ENCODE results near the gene TBC1D22A. TPM values are rescaled to one million over a fixed set of nuclear protein-coding genes. Genes with fewer than 3 reads are reported as not detected.

Gene TBC1D22A
- polyA plus RNA-seq, 1 donor (not counting 4 experiments of a cell fraction or from before 2014, with no cell fraction given), result 20.9 TPM

- Histone ChIP-seq H3K79me2 (ENCODE audit: control insufficient read depth, insufficient read depth, low read length) (no peaks in the 10 kb centered on the region), H3K36me3 (ENCODE audit: control insufficient read depth in 2 of 2, extremely low read depth in 1 of 2, insufficient read depth in 2 of 2, low read length in 2 of 2) (no peaks in the 10 kb centered on the region), H3K4me3 (ENCODE audit: control insufficient read depth in 2 of 3, extremely low read depth in 1 of 3, insufficient read depth in 2 of 3, low read depth in 1 of 3, low read length in 3 of 3) (no peak overlapping the region), H3K4me1 (ENCODE audit: control insufficient read depth, extremely low read depth, insufficient read depth, low read length) (peaks cover 11% of the 10 kb centered on the region), H3K4me2 (ENCODE audit: control insufficient read depth, extremely low read depth, insufficient read depth, low read depth, low read length) (no peak overlapping the region), H4K20me1 (ENCODE audit: control insufficient read depth, extremely low read depth, insufficient read depth, low read length) (no peaks in the 10 kb centered on the region), H3K27ac (ENCODE audit: control insufficient read depth, insufficient read depth, low read length) (no peak overlapping the region), H3K27me3 (ENCODE audit: control insufficient read depth, extremely low read depth, insufficient read depth, low read length) (no peaks in the 10 kb centered on the region), H2AFZ (ENCODE audit: control insufficient read depth, low read length) (no peak overlapping the region), H3K9me1 (ENCODE audit: control insufficient read depth, extremely low read depth, insufficient read depth, low read length) (no peaks in the 10 kb centered on the region), H3K9ac (ENCODE audit: control insufficient read depth, extremely low read depth, insufficient read depth, low read length) (no peak overlapping the region), H3K9me3 (ENCODE audit: control insufficient read depth, low read depth, low read length) (no peaks in the 10 kb centered on the region)
- TF ChIP-seq CTCF (optimal IDR thresholded peaks at IDR 0.05 in 1 of 3, IDR thresholded peaks at IDR 0.05 in 1 of 3, conservative IDR thresholded peaks at IDR 0.05 in 1 of 3; ENCODE audit: extremely low read depth in 1 of 3, insufficient read depth in 2 of 3, low read length in 3 of 3), result no peak
- no peak for TF ChIP-seq EZH2 (IDR thresholded peaks at IDR 0.05; ENCODE audit: low read length)
- FAIRE-seq (no peak), DNase-seq (ENCODE audit: low read depth, low spot score) (no peak)
- dilution Hi-C loops (cut with MboI; ENCODE audit: extremely low pct_ligation_motif_present, low sequenced_read_pairs), result no loop called here
Observed at GRCh38 chr22:47124451-47124881, 362.0 kb downstream of the TBC1D22A start.

- Histone ChIP-seq H3K36me3 (ENCODE audit: control insufficient read depth in 2 of 2, extremely low read depth in 1 of 2, insufficient read depth in 2 of 2, low read length in 2 of 2) (no peaks in the 10 kb centered on the region), H3K79me2 (ENCODE audit: control insufficient read depth, insufficient read depth, low read length) (no peaks in the 10 kb centered on the region), H3K9me3 (ENCODE audit: control insufficient read depth, low read depth, low read length) (no peaks in the 10 kb centered on the region), H3K4me3 (ENCODE audit: control insufficient read depth in 2 of 3, extremely low read depth in 1 of 3, insufficient read depth in 2 of 3, low read depth in 1 of 3, low read length in 3 of 3) (no peak overlapping the region), H3K27ac (ENCODE audit: control insufficient read depth, insufficient read depth, low read length) (no peak overlapping the region), H3K4me2 (ENCODE audit: control insufficient read depth, extremely low read depth, insufficient read depth, low read depth, low read length) (no peak overlapping the region), H3K9me1 (ENCODE audit: control insufficient read depth, extremely low read depth, insufficient read depth, low read length) (no peaks in the 10 kb centered on the region), H4K20me1 (ENCODE audit: control insufficient read depth, extremely low read depth, insufficient read depth, low read length) (no peaks in the 10 kb centered on the region), H3K9ac (ENCODE audit: control insufficient read depth, extremely low read depth, insufficient read depth, low read length) (no peak overlapping the region), H3K4me1 (ENCODE audit: control insufficient read depth, extremely low read depth, insufficient read depth, low read length) (peaks cover 16% of the 10 kb centered on the region), H3K27me3 (ENCODE audit: control insufficient read depth, extremely low read depth, insufficient read depth, low read length) (no peaks in the 10 kb centered on the region), H2AFZ (ENCODE audit: control insufficient read depth, low read length) (no peak overlapping the region)
- dilution Hi-C loops (cut with MboI; ENCODE audit: extremely low pct_ligation_motif_present, low sequenced_read_pairs), result no loop called here
- no peak for FAIRE-seq
- DNase-seq (ENCODE audit: low read depth, low spot score), result no peak
- TF ChIP-seq CTCF (optimal IDR thresholded peaks at IDR 0.05 in 1 of 3, IDR thresholded peaks at IDR 0.05 in 1 of 3, conservative IDR thresholded peaks at IDR 0.05 in 1 of 3; ENCODE audit: extremely low read depth in 1 of 3, insufficient read depth in 2 of 3, low read length in 3 of 3) (no peak), EZH2 (IDR thresholded peaks at IDR 0.05; ENCODE audit: low read length) (no peak)
Observed at GRCh38 chr22:47124961-47125360, 362.5 kb downstream of the TBC1D22A start.

Measured in keratinocyte (primary cell).